LHCN-M2 (cell line): ENCODE measurements around the gene CTNND2. TPM values are rescaled to one million over a fixed set of nuclear protein-coding genes. Genes with fewer than 3 reads are reported as not detected.
"Not testable (repeated sequence)": the region's sequence is repeated elsewhere in the genome, so short reads cannot be mapped to it uniquely, and the experiment has no call there.

Experiments
- DNase-seq: peaks from one replicate; pipeline ENCODE4 v3.0.0-alpha.2; 2012; ENCODE audit warnings: low read depth
- total RNA-seq: library from RNA; depleted of rRNA; stranded (reverse); fragments of >200 nt; gene quantifications from 2 replicates; pipeline ENCODE4 v1.2.3, GENCODE V29; 2014

CTNND2 gene
- total RNA-seq, 1 experiment from 2014 or later = not detected

- DNase-seq = peak; percentile 54
These were observed 584.2 kb downstream of the CTNND2 start for GRCh38 chr5:11319836-11320580.

DNA sequence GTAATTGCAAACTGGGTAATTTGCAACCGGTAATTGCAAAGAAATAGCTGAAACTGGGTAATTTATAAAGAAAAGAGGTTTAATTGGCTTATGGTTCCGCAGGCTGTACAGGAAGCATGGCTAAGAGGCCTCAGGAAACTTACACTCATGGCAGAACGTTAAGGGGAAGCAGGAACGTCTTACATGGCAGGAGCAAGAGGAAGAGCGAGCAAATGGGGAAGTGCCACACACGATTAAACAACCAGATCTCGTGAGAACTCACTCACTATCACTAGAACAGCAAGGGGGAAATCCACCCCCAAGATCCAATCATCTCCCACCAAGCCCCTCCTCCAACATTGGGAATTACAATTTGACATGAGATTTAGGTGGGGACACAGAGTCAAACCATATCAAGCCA lies 590.6 kb downstream of the CTNND2 start:
- DNase-seq = not testable (repeated sequence)

GRCh38 chr5:11311731-11312130 lies 592.5 kb downstream of the CTNND2 start:
- no peak for DNase-seq

GRCh38 chr5:11311272-11311671 lies 593.0 kb downstream of the CTNND2 start:
- DNase-seq = no peak

DNA sequence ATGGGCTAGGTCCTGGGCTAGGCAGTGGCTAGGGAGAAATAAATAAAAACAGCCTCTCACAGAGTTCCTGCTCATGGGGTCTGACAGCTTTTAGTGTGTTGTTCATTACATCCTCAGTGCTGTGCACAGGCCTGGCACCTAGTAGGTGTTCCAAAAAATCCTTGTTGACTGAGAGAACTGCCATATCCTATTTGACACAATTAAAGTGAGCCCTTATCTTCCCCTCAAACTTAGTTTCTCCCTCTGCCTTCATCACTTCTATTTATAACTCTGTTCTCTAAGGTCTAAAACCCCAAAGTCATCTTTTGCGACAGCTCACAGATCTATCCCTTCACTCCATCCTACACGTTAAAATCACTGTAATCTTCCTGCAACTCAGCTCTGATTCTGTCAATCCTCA lies 594.1 kb downstream of the CTNND2 start:
- DNase-seq = no peak

DNA sequence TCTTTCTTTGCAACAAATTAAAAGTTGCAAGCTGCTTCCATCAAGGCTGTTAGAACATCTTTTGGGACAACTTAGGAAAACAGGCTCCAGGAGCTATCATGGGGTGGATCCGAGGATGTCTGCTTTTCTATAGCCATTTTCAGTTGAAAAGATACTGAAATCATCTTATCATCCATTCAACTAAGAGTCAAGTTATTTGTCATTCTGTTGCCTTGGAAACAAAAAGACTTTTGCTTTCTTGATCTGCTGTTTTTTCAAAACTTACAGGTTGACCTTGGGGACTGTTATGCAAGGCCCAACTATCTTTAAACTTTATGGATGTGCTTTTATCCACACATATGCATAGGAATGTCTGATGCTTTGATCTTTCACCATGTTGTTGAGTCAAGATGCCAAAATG lies 597.9 kb downstream of the CTNND2 start:
- no peak for DNase-seq

- DNase-seq = no peak
These were observed 599.0 kb downstream of the CTNND2 start for GRCh38 chr5:11305245-11305644.

DNA sequence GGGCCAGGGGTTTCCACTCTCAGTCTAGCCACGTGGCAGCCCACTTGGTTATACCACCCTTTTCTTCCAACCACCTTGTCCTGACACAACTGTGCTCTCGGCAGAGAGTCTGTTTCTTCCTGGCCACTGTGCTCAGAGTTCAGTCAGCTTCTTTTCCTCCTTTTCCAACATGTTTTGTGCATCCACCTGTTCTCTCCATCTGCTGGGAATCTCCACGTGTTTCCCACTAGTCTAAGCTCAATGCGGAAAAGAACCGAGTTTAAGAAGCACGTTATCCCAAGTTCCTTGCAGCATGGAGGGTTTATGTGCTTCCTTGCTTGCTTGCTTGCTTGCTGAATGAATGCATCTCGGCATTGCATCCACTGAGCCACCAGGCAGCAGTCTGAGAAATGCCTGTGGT lies 599.6 kb downstream of the CTNND2 start:
- no peak for DNase-seq

GRCh38 chr5:11302663-11303062 lies 601.6 kb downstream of the CTNND2 start:
- DNase-seq = peak; percentile 3

DNA sequence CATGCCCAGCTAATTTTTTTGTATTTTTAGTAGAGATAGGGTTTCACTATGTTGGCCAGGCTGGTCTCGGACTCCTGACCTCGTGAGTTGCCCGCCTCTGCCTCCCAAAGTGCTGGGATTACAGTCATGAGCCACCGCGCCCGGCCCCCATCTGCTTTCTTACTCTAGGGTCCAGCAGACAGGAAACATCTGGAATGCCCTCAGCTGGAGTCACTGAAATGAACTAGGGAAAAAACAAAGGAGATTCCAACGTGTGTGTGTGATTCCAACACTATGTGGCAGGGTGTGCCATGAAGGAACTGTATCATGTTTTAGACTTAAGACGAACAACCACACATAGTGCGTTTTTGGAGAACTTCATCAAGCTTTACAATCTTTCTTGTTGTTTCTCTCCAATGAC lies 603.1 kb downstream of the CTNND2 start:
- no peak for DNase-seq

- DNase-seq = no peak
These were observed 603.5 kb downstream of the CTNND2 start for GRCh38 chr5:11300736-11301135.

GRCh38 chr5:11298877-11299276 lies 605.4 kb downstream of the CTNND2 start:
- DNase-seq = no peak

DNA sequence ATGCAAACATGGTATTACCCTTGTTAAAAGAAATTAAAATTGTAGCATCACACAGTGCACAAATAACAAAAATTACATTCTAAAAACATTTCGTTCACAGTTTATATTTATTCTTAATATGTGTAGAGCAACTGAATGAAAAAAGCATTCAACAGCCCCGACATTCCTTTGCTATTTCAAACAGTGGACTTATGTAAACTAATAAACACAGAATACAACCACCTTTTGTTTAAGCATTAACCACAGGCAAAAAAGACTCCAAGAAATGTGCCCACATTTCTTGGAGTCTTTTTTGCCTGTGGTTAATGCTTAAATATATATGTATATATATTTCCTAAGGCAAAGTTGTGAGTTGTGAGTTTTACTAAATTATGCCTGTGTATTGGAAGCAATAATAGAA lies 610.7 kb downstream of the CTNND2 start:
- DNase-seq = no peak

GRCh38 chr5:11292648-11293356 lies 611.4 kb downstream of the CTNND2 start:
- DNase-seq = no peak

- no peak for DNase-seq
These were observed 614.5 kb downstream of the CTNND2 start for GRCh38 chr5:11289733-11290132.

DNA sequence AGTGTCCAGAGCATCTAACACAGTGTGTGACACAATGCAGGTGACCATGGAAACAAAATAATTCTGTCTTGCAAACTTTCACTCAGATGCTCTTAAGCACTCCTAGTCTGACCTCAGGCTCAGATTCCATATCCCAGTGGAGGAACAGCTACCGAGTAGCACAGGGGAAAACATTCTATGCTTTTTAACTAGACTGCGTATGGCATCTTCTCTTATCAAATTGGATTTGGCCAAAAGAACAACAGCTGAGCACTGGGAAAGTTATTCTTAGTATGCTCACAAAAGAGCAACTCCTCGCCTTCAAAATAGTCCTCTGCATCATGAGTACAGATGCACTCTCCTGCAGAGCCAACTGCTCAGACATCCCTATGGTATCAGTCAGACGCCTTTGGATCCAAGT lies 615.0 kb downstream of the CTNND2 start:
- DNase-seq = no peak

GRCh38 chr5:11281842-11282241 lies 622.4 kb downstream of the CTNND2 start:
- DNase-seq = no peak

GRCh38 chr5:11277323-11277722 lies 626.9 kb downstream of the CTNND2 start:
- DNase-seq = no peak

GRCh38 chr5:11273180-11273903 lies 630.9 kb downstream of the CTNND2 start:
- DNase-seq = no peak

DNA sequence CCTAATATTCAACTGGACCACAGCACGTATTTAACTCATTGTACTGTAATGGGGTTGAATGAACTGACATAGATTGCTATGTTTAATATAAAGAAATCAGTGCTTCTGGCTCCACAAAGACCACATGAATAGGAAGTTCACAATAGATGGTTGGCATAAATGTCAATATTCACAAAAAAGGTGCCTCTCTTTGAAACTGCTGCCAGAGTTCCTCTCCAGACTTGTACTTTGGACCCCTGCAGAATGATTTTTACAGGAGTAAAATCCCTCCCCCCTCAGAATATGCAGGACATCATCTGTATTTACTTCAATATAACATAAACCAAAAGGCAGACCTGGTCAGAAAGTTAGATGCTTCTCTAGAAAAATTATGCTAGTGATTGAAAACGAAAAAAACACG lies 634.7 kb downstream of the CTNND2 start:
- no peak for DNase-seq

DNA sequence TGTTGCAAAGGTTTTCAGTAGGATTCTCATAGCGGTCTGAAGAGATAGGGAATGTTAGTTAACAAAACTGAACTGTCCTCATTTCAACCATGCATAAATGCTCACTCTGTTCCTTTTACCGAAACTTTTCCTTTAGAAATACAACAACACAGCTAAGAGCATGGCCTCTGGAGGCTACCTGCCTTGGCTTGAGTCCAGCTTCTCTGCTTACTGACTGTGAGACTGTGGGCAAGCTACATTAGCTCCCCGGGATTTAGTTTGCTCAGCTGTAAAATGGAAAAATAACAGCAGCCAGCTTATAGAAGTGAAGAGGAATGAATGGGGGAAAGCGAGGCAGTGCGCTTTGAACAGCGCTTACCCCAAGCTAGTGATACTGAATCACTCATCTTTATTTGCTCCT lies 635.4 kb downstream of the CTNND2 start:
- DNase-seq = no peak

GRCh38 chr5:11266331-11266730 lies 637.9 kb downstream of the CTNND2 start:
- no peak for DNase-seq

DNA sequence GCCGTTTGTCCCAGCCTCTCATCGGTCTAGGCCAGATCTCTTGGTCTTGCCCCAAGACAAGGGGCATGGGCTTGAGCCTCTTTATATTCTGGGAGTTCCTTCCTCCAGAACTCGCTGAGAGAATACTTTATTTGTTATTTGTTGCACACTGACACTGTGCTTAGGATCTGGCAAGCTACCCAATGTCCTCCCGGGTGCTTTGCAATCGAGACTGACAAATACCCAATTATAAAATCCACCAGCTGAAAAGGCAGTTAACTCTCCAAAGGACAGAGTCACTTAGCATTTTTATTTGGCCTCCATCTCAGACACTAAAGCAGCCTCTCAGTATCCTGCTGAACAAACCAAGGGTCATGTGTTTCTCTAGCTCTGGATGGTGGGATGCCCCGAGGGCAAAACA lies 643.0 kb downstream of the CTNND2 start:
- DNase-seq = no peak
